Memory B cell (primary cell): Measurements from ENCODE around the gene DHDDS.
A peak's percentile ranks its signal among the peaks of the same experiment; 100 is the strongest.

ENCODE experiments used
- ATAC-seq: fragments of 150-1000 bp; cut with Tn5 transposase; 2 replicates; pipeline ENCODE4 v1.10.0; 2021; ENCODE audit warnings: low read depth, mild to moderate bottlenecking, moderate library complexity
- DNase-seq, 2 donors: peaks; one replicate each; pipeline ENCODE4 v3.0.0; 2022; ENCODE audit warnings: low spot score in 2 of 2
- H3K27ac Mint-ChIP-seq: one replicate; pipeline ENCODE4 v1.8.0; 2022; ENCODE audit warnings: mild to moderate bottlenecking, moderate library complexity, mixed read lengths
- H3K27me3 Mint-ChIP-seq: one replicate; pipeline ENCODE4 v1.8.0; 2022; ENCODE audit warnings: mixed read lengths
- H3K36me3 Mint-ChIP-seq: one replicate; pipeline ENCODE4 v1.8.0; 2022; ENCODE audit warnings: mild to moderate bottlenecking, mixed read lengths
- H3K4me1 Mint-ChIP-seq: one replicate; pipeline ENCODE4 v1.8.0; 2022; ENCODE audit warnings: mixed read lengths
- H3K4me3 Mint-ChIP-seq: one replicate; pipeline ENCODE4 v1.8.0; 2022; ENCODE audit warnings: mild to moderate bottlenecking, moderate library complexity, mixed read lengths
- H3K9me3 Mint-ChIP-seq: one replicate; pipeline ENCODE4 v1.8.0; 2022; ENCODE audit warnings: mixed read lengths

The DHDDS gene

DNA sequence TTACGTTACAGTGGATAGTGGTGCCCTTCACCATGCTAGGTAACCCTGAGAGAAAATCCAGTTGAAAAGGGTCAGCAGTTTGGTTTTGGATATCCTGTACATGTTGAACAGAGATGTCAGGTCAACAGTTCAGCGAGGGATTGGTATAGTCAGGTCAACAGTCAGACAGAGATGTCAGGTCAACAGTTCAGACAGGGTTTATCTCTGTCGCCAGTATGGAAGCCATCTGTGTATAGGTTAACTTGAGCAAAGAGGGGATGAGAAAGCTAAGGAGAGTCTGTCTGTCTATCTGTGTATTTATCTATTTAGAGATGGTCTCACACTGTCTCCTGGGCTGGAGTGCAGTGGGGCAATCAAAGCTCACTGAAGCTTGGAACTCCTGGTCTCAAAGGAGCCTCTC, 17.7 kb downstream of the DHDDS start:
- Mint-ChIP-seq H3K36me3 (peaks cover 28% of the 10 kb centered on the region), H3K27me3 (no peaks in the 10 kb centered on the region), H3K4me3 (no peak overlapping the region), H3K4me1 (peaks cover 22% of the 10 kb centered on the region), H3K27ac (no peak overlapping the region), H3K9me3 (no peaks in the 10 kb centered on the region)
- DNase-seq (no peak), ATAC-seq (no peak)

DNA sequence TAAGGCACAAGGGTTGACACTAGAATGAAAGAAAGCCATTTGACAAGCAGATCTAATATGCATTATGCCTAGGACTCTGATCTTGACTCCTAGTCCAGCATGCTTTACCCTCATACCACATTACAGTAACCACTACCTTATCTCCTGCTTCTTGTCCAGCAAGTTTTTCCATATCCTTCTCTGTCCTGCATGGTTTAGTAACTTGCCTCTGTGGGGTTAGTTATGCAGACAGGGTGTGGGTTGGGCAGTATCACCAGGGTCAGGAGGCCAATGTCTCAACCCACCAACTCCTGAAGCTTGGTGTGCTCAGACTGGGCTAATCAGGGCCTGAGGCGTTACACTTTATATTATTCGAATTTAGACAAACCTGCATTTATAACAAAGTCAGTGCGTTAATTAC, 18.8 kb downstream of the DHDDS start:
- ATAC-seq (no peak), DNase-seq (no peak)
- Mint-ChIP-seq H3K27ac (no peak overlapping the region), H3K36me3 (peaks cover 27% of the 10 kb centered on the region), H3K27me3 (no peaks in the 10 kb centered on the region), H3K9me3 (no peaks in the 10 kb centered on the region), H3K4me1 (peaks cover 19% of the 10 kb centered on the region), H3K4me3 (no peak overlapping the region)

DNA sequence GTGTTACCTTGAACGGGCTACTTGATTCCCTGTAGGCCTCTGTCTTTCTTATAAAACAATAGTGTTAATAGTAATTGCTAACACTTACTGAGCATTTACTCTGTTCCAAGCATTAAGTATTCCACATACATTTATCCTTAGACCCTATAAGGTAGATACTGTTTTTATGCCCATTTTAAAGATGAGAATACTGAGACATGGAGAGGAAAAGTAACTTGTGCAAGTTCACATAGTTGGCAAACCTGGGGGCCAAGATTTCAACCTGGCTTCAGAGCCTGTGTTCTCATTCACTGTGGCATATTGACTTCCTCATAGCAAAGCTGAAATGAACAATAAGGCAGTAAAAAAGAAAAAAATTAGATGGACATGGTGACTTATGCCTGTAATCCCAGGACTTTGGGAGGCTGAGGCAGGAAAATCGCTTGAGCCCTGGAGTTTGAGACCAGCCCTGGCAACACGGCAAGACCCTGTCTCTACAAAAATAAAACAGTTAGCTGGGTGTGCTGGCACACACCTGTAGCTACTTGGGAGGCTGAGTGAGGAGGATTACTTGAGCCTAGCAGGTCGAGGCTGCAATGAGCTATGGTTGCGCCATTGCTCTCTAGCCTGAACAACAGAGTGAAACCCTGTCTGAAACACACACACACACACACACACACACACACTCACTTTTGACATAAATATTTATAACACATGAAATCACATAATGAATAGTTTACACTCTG, 20.5 kb downstream of the DHDDS start:
- peaks cover 7% of the 10 kb centered on the region for H3K4me1 Mint-ChIP-seq
- H3K4me3 Mint-ChIP-seq: no peak overlapping the region
- peaks cover 21% of the 10 kb centered on the region for H3K36me3 Mint-ChIP-seq
- ATAC-seq: no peak
- no peaks in the 10 kb centered on the region for H3K27me3 Mint-ChIP-seq
- H3K27ac Mint-ChIP-seq: no peak overlapping the region
- no peak for DNase-seq
- H3K9me3 Mint-ChIP-seq: no peaks in the 10 kb centered on the region

DNA sequence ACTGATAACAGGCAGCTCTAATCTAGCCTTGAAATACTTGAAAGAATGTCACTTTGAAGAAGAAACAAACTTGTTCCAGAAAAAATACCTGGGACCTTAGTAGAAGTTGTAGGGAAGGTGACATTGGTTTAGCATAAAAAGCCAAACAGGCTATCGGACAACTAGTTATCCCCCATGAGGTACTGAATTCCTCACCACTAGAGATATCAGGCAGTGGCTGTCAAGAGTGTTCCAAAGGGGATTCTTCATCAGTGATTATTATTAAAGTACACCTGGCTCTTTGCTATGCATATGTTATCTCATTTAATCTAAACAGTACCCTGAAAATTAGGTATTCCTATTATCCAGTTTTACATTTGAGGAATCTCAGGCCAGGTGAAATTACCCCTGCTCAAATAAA, 27.0 kb downstream of the DHDDS start:
- no peaks in the 10 kb centered on the region for H3K4me1 Mint-ChIP-seq
- H3K9me3 Mint-ChIP-seq: no peaks in the 10 kb centered on the region
- peaks cover 19% of the 10 kb centered on the region for H3K36me3 Mint-ChIP-seq
- DNase-seq: no peak
- no peak for ATAC-seq
- H3K4me3 Mint-ChIP-seq: no peak overlapping the region
- no peaks in the 10 kb centered on the region for H3K27me3 Mint-ChIP-seq
- H3K27ac Mint-ChIP-seq: no peak overlapping the region

DNA sequence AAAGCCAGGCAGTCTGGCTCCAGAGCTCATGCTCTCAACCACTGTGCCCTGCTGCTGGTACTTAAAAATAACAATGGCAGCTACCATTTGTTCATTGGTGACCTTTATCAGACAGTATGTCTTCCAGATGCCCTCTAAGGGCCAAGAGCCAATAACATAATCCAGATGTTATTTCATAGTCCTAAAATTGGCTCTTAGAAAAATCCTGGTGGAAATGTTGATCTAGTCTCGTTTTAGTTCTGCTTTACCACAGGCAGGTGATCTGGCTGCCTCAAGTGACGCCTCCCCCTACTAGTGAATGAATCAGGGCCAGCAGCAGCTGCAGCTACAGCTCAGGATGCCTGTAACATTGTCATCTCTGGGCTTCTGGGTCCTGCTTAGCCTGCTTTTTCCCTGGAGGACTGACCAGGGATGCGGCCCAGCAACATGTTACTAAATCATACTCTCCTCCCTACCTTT, 27.5 kb downstream of the DHDDS start:
- Mint-ChIP-seq H3K36me3 (peaks cover 21% of the 10 kb centered on the region), H3K4me1 (no peaks in the 10 kb centered on the region), H3K9me3 (no peaks in the 10 kb centered on the region), H3K27me3 (no peaks in the 10 kb centered on the region), H3K4me3 (no peak overlapping the region), H3K27ac (no peak overlapping the region)
- DNase-seq: no peak
- ATAC-seq: no peak

DNA sequence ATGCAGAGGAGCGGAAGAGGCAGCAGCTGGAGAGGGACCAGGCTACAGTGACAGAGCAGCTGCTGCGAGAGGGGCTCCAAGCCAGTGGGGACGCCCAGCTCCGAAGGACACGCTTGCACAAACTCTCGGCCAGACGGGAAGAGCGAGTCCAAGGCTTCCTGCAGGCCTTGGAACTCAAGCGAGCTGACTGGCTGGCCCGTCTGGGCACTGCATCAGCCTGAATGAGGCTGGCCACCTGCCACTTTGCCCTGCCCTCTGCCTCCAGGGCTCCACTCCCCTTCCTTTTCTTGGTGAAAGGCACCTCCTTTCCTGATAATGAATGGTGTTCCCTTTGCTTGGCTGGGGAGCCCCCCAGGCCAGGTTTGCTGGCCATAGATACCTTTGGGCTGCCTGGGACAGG, 36.8 kb downstream of the DHDDS start:
- Mint-ChIP-seq H3K4me1 (peaks cover 12% of the 10 kb centered on the region), H3K36me3 (peaks cover 14% of the 10 kb centered on the region), H3K27ac (no peak overlapping the region), H3K9me3 (no peaks in the 10 kb centered on the region), H3K4me3 (no peak overlapping the region), H3K27me3 (no peaks in the 10 kb centered on the region)
- DNase-seq (no peak), ATAC-seq (no peak)

DNA sequence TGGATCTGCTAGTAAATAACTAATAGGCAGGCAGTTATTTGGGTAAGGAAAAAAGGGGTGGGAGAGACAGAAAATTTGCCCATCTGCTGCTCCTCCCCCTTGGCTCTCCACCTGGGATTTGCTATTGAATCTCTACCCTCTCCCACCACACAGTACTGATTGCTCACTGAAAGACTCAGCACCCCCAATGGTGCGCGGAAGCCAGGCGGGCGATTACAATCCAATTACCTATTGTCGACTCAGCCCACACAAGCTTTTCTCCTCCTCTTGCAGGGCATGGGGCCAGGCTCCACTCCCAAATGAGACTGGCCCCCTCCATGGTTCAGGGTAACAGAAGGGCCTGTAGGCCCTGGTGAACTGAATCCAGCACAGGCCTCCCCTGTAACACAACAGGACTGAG, 37.4 kb downstream of the DHDDS start:
- Mint-ChIP-seq H3K27me3 (no peaks in the 10 kb centered on the region), H3K36me3 (peaks cover 16% of the 10 kb centered on the region), H3K4me1 (peaks cover 14% of the 10 kb centered on the region), H3K4me3 (no peak overlapping the region), H3K27ac (no peak overlapping the region), H3K9me3 (no peaks in the 10 kb centered on the region)
- ATAC-seq (no peak), DNase-seq (no peak)

DNA sequence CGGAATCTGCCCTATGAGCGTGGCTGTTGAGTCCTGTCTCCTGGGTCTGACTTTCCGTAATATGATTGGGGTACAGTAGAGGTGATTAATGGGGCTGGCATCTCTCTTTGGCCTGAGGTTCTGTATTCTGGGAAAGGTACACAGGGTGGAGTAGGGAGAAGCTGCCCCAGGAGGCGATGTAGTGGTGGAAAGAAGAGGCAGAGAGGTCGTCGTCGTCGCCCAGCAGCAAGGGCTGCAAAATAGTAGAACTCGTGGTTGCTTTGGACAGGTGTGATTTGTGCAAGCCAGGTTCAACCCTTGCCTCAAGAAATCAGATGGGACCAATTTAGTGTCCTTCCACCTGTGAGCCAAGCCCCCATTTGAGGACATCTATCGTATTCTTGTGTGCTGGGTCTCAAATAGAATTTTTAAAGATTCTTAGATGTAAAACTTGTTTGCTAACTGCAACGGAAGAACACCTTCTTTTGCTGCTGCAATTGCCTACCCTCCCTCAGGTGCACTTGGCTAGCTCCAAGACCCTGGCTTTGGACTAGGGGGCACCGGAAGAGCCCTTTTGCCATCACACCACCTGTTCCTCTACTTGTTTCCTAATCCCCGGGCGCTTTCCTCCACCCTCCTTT, 38.9 kb downstream of the DHDDS start:
- peaks cover 14% of the 10 kb centered on the region for H3K4me1 Mint-ChIP-seq
- H3K27me3 Mint-ChIP-seq: no peaks in the 10 kb centered on the region
- peak overlapping the region; percentile 92 for H3K4me3 Mint-ChIP-seq
- no peaks in the 10 kb centered on the region for H3K9me3 Mint-ChIP-seq
- H3K36me3 Mint-ChIP-seq: peaks cover 14% of the 10 kb centered on the region
- DNase-seq (no peak), ATAC-seq (no peak)
- H3K27ac Mint-ChIP-seq: peak overlapping the region; percentile 55

DNA sequence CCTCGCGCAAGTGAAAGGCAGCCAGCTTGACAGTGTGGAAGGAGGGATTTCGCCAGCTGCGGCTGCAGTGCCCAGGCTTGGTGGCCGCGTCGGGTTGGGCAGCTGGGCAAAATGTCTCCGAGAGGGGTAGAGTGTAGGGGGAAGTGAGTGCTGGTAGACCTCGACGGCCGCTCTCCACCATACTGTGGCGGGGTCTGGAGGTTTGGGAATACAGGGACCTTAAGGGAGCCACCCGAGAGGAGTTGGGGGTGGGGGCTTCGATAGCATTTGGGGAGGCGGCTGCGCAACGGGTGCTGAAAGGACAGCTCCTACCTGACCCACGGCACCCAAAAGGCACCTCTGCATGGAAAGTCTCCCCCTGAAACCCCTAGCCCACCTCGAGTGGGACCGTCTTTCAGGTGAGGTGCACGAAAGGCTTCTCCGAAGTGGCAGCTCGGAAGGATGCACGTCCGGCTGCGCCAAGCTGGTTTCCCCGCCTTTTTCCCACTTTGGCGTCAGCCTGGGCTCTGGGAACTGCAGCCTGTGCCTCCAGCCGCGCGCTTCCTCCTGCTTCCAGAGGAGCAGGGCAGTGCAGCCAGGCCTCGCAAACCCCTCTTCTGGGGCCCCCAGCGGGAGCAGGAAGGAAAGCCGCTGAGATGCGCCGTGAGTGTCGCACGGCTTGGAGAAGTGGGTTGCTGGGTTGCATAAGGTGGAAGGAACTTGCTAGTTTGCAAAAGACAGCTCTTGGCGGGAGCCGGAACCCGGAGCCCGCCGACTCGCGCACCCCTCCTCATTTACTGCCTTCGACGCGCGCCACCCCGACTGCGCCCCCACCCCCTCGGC, 39.6 kb downstream of the DHDDS start:
- Mint-ChIP-seq H3K27me3 (no peaks in the 10 kb centered on the region), H3K4me3 (peak overlapping the region; percentile 92), H3K27ac (peak overlapping the region; percentile 95), H3K36me3 (peaks cover 16% of the 10 kb centered on the region), H3K9me3 (no peaks in the 10 kb centered on the region), H3K4me1 (peaks cover 17% of the 10 kb centered on the region)
- ATAC-seq (peak; percentile 16), DNase-seq (peak; percentile 14 to 46)

DNA sequence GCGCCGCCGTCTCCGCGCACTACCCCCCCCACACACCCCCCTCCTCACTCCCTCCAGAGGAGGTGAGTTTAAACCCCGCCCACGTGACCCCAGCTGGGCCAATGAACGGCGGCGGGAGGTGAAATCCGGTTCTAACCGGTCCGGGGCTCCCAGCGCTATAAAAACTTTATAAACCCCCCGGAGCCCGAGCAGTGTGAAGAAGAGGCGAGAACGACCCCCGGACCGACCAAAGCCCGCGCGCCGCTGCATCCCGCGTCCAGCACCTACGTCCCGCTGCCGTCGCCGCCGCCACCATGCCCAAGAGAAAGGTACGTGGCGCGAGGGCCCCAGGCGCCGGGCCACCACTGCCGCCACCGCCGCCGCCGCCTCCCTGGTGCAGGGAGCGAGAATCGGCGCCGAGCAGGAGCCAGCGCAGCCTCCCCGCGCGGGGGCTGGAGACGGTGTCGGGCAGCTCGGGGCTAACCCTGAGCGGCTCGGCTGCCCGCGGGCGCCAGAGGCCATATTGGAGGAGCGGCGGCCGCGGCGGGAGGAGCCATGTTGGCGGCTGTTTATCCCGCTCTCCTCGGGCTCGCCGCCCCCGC, 40.3 kb downstream of the DHDDS start, which contains the start of gene HMGN2:
TSS of gene HMGN2 (plus strand) at position 121 of the 581 bp plus-strand sequence. CDS start at position 294, 173 bp downstream.
- H3K27ac Mint-ChIP-seq: peak within 1 kb of the TSS; percentile 95
- H3K4me3 Mint-ChIP-seq: peak within 1 kb of the TSS; percentile 92
- peaks cover 17% of the 10 kb centered on the region for H3K4me1 Mint-ChIP-seq
- no peaks in the 10 kb centered on the region for H3K9me3 Mint-ChIP-seq
- DNase-seq: peak; percentile 79 to 82
- peak; percentile 68 for ATAC-seq
- peaks cover 11% of the 10 kb centered on the region for H3K36me3 Mint-ChIP-seq
- no peaks in the 10 kb centered on the region for H3K27me3 Mint-ChIP-seq

DNA sequence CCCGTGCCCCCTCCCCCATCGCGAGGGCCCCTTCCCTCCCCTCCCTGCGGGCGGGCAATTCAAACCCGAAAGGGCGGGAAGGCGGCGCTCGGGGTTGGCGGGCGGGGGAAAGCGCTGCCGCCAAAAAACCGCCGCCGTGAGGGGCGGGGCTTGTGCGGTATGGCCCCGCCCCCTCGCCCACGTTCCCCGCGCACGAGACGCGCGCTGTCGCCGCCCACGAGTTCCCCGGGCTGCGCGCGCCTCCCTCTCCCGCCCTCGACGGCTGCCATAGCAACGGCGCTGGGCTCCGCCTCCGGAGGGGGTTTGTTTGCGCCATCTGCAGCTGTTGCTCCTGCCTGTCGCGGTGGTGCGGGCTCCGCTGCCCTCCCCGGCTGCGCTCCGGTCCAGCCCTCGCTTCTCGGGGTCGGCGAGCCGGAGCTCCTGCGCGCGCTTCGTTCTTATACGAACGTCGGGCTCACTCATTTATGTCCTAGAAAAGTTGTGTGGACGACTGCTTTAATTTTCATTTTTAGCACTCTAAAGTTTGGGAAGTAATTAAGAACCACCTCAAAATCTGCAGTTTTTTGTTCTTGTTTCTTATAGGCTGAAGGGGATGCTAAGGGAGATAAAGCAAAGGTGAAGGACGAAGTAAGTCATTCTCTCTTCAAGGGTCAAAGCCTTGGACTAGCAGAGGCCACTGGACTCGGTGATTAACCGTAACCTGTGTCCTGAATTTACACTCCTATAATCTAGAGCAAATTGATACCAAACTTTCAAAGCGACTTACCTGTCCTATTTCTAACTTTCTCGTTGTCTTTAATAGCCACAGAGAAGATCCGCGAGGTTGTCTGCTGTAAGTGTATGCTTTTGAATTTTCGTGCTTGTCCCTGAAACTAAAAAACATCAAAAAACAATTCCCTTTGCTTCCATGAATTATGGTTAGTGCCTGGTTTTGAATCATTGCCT, 41.1 kb downstream of the DHDDS start:
- peak overlapping the region; percentile 85 for H3K4me3 Mint-ChIP-seq
- ATAC-seq: peak; percentile 78
- peaks cover 22% of the 10 kb centered on the region for H3K4me1 Mint-ChIP-seq
- H3K9me3 Mint-ChIP-seq: no peaks in the 10 kb centered on the region
- peak; percentile 93 to 96 for DNase-seq
- peak overlapping the region; percentile 95 for H3K27ac Mint-ChIP-seq
- no peaks in the 10 kb centered on the region for H3K27me3 Mint-ChIP-seq
- peaks cover 12% of the 10 kb centered on the region for H3K36me3 Mint-ChIP-seq

DNA sequence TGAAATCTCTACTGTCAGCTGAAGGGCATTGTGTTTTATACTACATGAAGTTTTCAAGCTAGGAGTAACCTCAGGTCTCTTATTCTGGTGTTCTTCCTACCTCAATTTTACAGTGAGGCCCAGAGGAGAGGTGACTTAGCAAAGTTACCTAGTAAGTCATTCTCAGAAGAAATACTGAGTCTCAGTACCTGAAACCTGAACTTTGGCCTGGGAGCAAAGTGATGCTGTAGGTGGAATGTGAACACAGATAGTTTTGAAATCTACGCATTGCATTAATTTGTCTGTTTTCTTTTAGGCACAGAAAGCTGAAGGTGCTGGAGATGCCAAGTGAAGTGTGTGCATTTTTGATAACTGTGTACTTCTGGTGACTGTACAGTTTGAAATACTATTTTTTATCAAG, 42.7 kb downstream of the DHDDS start:
- DNase-seq (no peak), ATAC-seq (no peak)
- Mint-ChIP-seq H3K27me3 (no peaks in the 10 kb centered on the region), H3K36me3 (peaks cover 15% of the 10 kb centered on the region), H3K4me1 (peaks cover 25% of the 10 kb centered on the region), H3K4me3 (peak overlapping the region; percentile 21), H3K9me3 (no peaks in the 10 kb centered on the region), H3K27ac (peak overlapping the region; percentile 95)

DNA sequence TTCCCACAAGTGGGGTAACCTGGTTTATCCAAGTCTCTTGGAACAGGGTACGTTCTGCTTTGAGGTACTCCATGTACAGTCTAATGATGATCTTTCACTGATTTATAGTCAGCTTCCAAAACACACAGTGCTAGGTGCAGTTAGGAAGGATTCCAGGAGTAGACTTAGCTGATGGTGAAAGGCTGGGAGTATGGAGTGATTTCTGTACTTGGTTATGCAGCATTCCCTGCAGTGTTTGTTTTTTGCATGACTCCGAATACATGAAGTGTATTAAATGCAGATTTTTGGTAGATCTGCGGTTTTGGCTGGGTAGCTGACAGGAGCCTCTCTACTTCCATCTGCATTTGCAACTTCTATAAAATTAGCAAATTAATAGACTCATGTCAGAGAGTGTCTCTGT, 43.9 kb downstream of the DHDDS start:
- no peak overlapping the region for H3K4me3 Mint-ChIP-seq
- H3K36me3 Mint-ChIP-seq: peaks cover 16% of the 10 kb centered on the region
- H3K9me3 Mint-ChIP-seq: no peaks in the 10 kb centered on the region
- DNase-seq (no peak), ATAC-seq (no peak)
- H3K27me3 Mint-ChIP-seq: no peaks in the 10 kb centered on the region
- H3K27ac Mint-ChIP-seq: peak overlapping the region; percentile 60
- H3K4me1 Mint-ChIP-seq: peaks cover 18% of the 10 kb centered on the region
